ENCODE results near the gene KCNQ1OT1.

The KCNQ1OT1 gene

GRCh38 chr11:2662430-2663299 lies 37.1 kb downstream of the KCNQ1OT1 start:
- H3K79me2 ChIP-seq (ENCODE audit: insufficient read depth, low read length), result peaks cover 5% of the 10 kb centered on the region; the same call in 1 of the 2 replicates
- H3K9me2 ChIP-seq (replicated peaks; ENCODE audit: low read depth, low read length), result no peaks in the 10 kb centered on the region
- H3K36me3 ChIP-seq (ENCODE audit: insufficient read depth, low read length), result peaks cover 5% of the 10 kb centered on the region; the same call in 1 of the 2 replicates
- no peak overlapping the region for H2AFZ ChIP-seq (ENCODE audit: low read length)
- no peak overlapping the region for H3K4me2 ChIP-seq (ENCODE audit: low read depth, low read length, poor library complexity, severe bottlenecking)
- H3F3A ChIP-seq (ENCODE audit: low read depth), result no peaks in the 10 kb centered on the region
- no peak overlapping the region for H3K9ac ChIP-seq (ENCODE audit: low read depth, low read length, poor library complexity, severe bottlenecking)
- TF ChIP-seq CTCF (conservative IDR thresholded peaks at IDR 0.05; ENCODE audit: low read length) (no peak), EZH2phosphoT487 (IDR thresholded peaks at IDR 0.05; ENCODE audit: borderline replicate concordance) (no peak)
- H4K20me1 ChIP-seq (ENCODE audit: insufficient read depth, low read length, poor library complexity, severe bottlenecking), result no peaks in the 10 kb centered on the region
- H3K9me3 ChIP-seq (ENCODE audit: insufficient read depth, low read depth, low read length), result peaks cover 23% of the 10 kb centered on the region
- H3K27me3 ChIP-seq (ENCODE audit: insufficient read depth, low read length, poor library complexity, severe bottlenecking), result no peaks in the 10 kb centered on the region
- no peak overlapping the region for H3K4me3 ChIP-seq (ENCODE audit: low read length, poor library complexity, severe bottlenecking)
- peaks cover 2% of the 10 kb centered on the region for H3K4me1 ChIP-seq (ENCODE audit: insufficient read depth, low read length, poor library complexity, severe bottlenecking)

GRCh38 chr11:2662024-2662312 lies 37.8 kb downstream of the KCNQ1OT1 start:
- no peaks in the 10 kb centered on the region for H3K27me3 ChIP-seq (ENCODE audit: insufficient read depth, low read length, poor library complexity, severe bottlenecking)
- H2AFZ ChIP-seq (ENCODE audit: low read length), result no peak overlapping the region
- H3K4me1 ChIP-seq (ENCODE audit: insufficient read depth, low read length, poor library complexity, severe bottlenecking), result no peaks in the 10 kb centered on the region
- no peaks in the 10 kb centered on the region for H3F3A ChIP-seq (ENCODE audit: low read depth)
- no peak overlapping the region for H3K9ac ChIP-seq (ENCODE audit: low read depth, low read length, poor library complexity, severe bottlenecking)
- peaks cover 23% of the 10 kb centered on the region for H3K9me3 ChIP-seq (ENCODE audit: insufficient read depth, low read depth, low read length)
- no peak overlapping the region for H3K4me3 ChIP-seq (ENCODE audit: low read length, poor library complexity, severe bottlenecking)
- no peak overlapping the region for H3K4me2 ChIP-seq (ENCODE audit: low read depth, low read length, poor library complexity, severe bottlenecking)
- peaks cover 5% of the 10 kb centered on the region; the same call in 1 of the 2 replicates for H3K36me3 ChIP-seq (ENCODE audit: insufficient read depth, low read length)
- no peaks in the 10 kb centered on the region for H3K9me2 ChIP-seq (replicated peaks; ENCODE audit: low read depth, low read length)
- H3K79me2 ChIP-seq (ENCODE audit: insufficient read depth, low read length), result peaks cover 5% of the 10 kb centered on the region; the same call in 1 of the 2 replicates
- H4K20me1 ChIP-seq (ENCODE audit: insufficient read depth, low read length, poor library complexity, severe bottlenecking), result no peaks in the 10 kb centered on the region
- TF ChIP-seq CTCF (conservative IDR thresholded peaks at IDR 0.05; ENCODE audit: low read length) (no peak), EZH2phosphoT487 (IDR thresholded peaks at IDR 0.05; ENCODE audit: borderline replicate concordance) (no peak)

DNA sequence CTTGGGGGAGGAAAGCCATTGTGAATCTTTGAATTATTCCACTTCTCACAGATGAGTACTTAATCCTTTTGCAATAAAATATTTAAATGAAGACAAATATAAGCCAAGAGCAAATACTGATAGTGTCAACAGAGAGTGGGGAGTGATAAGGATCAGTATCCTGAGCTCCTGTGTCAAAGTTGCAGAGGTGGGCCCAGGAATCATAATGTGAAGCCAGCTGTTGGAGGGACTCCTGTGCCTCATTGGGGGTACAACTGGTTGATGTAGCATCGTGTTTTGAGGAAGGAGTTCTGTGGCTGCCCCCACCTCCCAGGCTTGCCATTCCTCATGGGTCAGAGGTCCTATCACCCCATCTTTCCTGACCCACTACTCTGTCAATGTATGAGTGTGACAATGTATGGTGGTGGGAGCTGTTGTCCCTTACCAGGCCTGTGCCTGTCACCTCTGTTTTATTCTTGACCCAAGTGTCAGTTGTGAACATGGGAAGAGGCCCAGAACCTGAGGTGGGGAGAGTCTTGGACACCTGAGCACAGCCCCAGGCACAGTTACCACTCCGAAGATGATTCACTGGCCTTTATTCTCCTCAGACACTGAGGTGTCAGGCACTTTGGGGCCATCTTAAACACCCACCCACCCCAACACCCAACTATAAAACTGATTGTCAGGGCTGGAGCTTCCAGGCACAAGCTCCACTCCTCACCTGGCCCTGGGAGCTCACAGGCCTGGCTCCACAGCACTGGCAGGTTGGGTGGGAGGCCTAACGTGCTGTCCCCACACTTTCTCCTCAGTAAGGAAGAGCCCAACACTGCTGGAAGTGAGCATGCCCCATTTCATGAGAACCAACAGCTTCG lies 38.4 kb downstream of the KCNQ1OT1 start:
- Histone ChIP-seq H3F3A (ENCODE audit: low read depth) (no peaks in the 10 kb centered on the region), H3K4me3 (ENCODE audit: low read length, poor library complexity, severe bottlenecking) (no peak overlapping the region), H3K9me3 (ENCODE audit: insufficient read depth, low read depth, low read length) (peaks cover 23% of the 10 kb centered on the region), H3K27me3 (ENCODE audit: insufficient read depth, low read length, poor library complexity, severe bottlenecking) (no peaks in the 10 kb centered on the region), H3K9me2 (replicated peaks; ENCODE audit: low read depth, low read length) (no peaks in the 10 kb centered on the region), H3K36me3 (ENCODE audit: insufficient read depth, low read length) (peaks cover 5% of the 10 kb centered on the region; the same call in 1 of the 2 replicates), H3K79me2 (ENCODE audit: insufficient read depth, low read length) (no peaks in the 10 kb centered on the region), H3K9ac (ENCODE audit: low read depth, low read length, poor library complexity, severe bottlenecking) (no peak overlapping the region), H2AFZ (ENCODE audit: low read length) (no peak overlapping the region), H4K20me1 (ENCODE audit: insufficient read depth, low read length, poor library complexity, severe bottlenecking) (no peaks in the 10 kb centered on the region), H3K4me1 (ENCODE audit: insufficient read depth, low read length, poor library complexity, severe bottlenecking) (peaks cover 5% of the 10 kb centered on the region), H3K4me2 (ENCODE audit: low read depth, low read length, poor library complexity, severe bottlenecking) (no peak overlapping the region)
- no peak for TF ChIP-seq CTCF (conservative IDR thresholded peaks at IDR 0.05; ENCODE audit: low read length)
- no peak for TF ChIP-seq EZH2phosphoT487 (IDR thresholded peaks at IDR 0.05; ENCODE audit: borderline replicate concordance)

Measured in Loucy (cell line).